ENCODE results near the gene UBA6. TPM values are rescaled to one million over a fixed set of nuclear protein-coding genes. Genes with fewer than 3 reads are reported as not detected.
A peak's percentile ranks its signal among the peaks of the same experiment; 100 is the strongest.

The UBA6 gene
- total RNA-seq, 1 donor from 2014 or later = 145 TPM

- no peaks in the 10 kb centered on the region for H3K36me3 ChIP-seq (ENCODE audit: control insufficient read depth, insufficient read depth, low read length)
- DNase-seq (ENCODE audit: low read depth) (peak; percentile 96), FAIRE-seq (peak; percentile 97)
- H3K27me3 ChIP-seq (ENCODE audit: control insufficient read depth, insufficient read depth, low read length) = no peaks in the 10 kb centered on the region
- TF ChIP-seq CTCF (IDR thresholded peaks at IDR 0.05; ENCODE audit: insufficient read depth, low read length, severe bottlenecking) = no peak
- no peak overlapping the region for H3K4me3 ChIP-seq (ENCODE audit: low read depth, low read length)
These were observed 24.2 kb upstream of the UBA6 start for GRCh38 chr4:67725132-67725531.

GRCh38 chr4:67723949-67724348 lies 23.0 kb upstream of the UBA6 start:
- DNase-seq (ENCODE audit: low read depth) = no peak
- Histone ChIP-seq H3K36me3 (ENCODE audit: control insufficient read depth, insufficient read depth, low read length) (no peaks in the 10 kb centered on the region), H3K4me3 (ENCODE audit: low read depth, low read length) (no peak overlapping the region), H3K27me3 (ENCODE audit: control insufficient read depth, insufficient read depth, low read length) (no peaks in the 10 kb centered on the region)
- FAIRE-seq = no peak
- TF ChIP-seq CTCF (IDR thresholded peaks at IDR 0.05; ENCODE audit: insufficient read depth, low read length, severe bottlenecking) = peak; percentile 20

GRCh38 chr4:67723341-67723740 lies 22.4 kb upstream of the UBA6 start:
- Histone ChIP-seq H3K27me3 (ENCODE audit: control insufficient read depth, insufficient read depth, low read length) (no peaks in the 10 kb centered on the region), H3K36me3 (ENCODE audit: control insufficient read depth, insufficient read depth, low read length) (no peaks in the 10 kb centered on the region), H3K4me3 (ENCODE audit: low read depth, low read length) (no peak overlapping the region)
- TF ChIP-seq CTCF (IDR thresholded peaks at IDR 0.05; ENCODE audit: insufficient read depth, low read length, severe bottlenecking) = no peak
- FAIRE-seq (no peak), DNase-seq (ENCODE audit: low read depth) (no peak)

GRCh38 chr4:67721770-67722597 lies 21.0 kb upstream of the UBA6 start:
- DNase-seq (ENCODE audit: low read depth) = peak; percentile 96
- TF ChIP-seq CTCF (IDR thresholded peaks at IDR 0.05; ENCODE audit: insufficient read depth, low read length, severe bottlenecking) = no peak
- no peaks in the 10 kb centered on the region for H3K36me3 ChIP-seq (ENCODE audit: control insufficient read depth, insufficient read depth, low read length)
- FAIRE-seq = no peak
- no peaks in the 10 kb centered on the region for H3K27me3 ChIP-seq (ENCODE audit: control insufficient read depth, insufficient read depth, low read length)
- H3K4me3 ChIP-seq (ENCODE audit: low read depth, low read length) = no peak overlapping the region

- no peak overlapping the region for H3K4me3 ChIP-seq (ENCODE audit: low read depth, low read length)
- no peak for TF ChIP-seq CTCF (IDR thresholded peaks at IDR 0.05; ENCODE audit: insufficient read depth, low read length, severe bottlenecking)
- FAIRE-seq (no peak), DNase-seq (ENCODE audit: low read depth) (no peak)
- peaks cover 3% of the 10 kb centered on the region for H3K36me3 ChIP-seq (ENCODE audit: control insufficient read depth, insufficient read depth, low read length)
- no peaks in the 10 kb centered on the region for H3K27me3 ChIP-seq (ENCODE audit: control insufficient read depth, insufficient read depth, low read length)
These were observed 20.4 kb upstream of the UBA6 start for GRCh38 chr4:67721315-67721769.

All from bronchial epithelial cell (primary cell).